ENCODE measurements around the gene CNTNAP5.

CNTNAP5 gene

DNA sequence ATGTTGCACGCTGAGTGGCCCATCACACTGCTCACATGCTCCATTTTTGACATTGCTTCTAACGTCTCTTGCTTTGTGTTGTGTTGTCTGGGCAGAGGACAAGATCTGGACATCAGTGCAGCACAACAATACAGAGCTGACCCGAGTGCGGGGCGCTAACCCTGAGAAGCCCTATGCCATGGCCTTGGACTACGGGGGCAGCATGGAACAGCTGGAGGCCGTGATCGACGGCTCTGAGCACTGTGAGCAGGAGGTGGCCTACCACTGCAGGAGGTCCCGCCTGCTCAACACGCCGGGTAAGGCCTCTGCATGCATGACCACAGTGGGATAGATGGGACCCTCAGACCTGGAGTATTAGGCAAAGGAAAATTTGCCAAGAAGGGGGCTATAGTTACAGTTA is 622.6 kb downstream of the CNTNAP5 start:
- DNase-seq, result no peak

- no peak for DNase-seq
Measured at GRCh38 chr2:124649001-124649400, 623.9 kb downstream of the CNTNAP5 start.

DNA sequence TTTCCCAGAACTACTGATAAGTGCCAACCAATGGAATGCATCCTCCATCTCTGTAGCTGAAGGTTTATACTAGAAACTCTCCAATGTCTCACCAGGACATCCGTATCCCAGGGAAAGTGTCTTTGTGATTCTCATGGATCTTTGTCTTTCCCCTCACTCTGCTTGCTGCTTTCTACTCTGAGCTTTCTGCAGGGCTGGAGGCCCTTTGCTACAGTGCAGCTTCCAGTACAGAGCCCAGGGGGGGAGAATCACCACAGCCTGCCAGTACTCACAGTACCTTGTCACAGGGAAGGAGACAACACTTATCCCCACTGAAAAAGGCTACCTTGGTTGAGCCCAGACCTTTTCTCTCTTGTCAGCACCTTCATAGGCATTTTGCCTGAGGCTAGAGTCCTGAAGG is 627.0 kb downstream of the CNTNAP5 start:
- no peak for DNase-seq

DNA sequence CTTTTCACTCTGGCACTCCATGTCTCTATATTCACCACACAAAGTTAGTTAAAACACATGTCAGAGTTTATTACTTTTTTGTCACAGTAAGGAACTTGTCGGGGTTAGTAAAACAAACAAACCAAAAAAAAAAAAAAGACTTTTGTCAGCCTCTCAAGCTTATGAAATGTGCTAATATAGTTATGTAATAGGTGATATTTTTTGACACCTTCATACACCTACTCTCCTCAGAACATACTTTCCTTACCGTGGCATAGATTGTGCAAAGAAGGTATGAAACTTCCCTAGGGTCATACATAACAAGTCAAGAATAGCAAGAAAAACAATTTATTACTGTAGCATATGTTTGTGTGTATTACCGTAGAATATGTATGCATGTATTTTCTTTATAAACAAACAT is 633.3 kb downstream of the CNTNAP5 start:
- DNase-seq, result no peak

DNA sequence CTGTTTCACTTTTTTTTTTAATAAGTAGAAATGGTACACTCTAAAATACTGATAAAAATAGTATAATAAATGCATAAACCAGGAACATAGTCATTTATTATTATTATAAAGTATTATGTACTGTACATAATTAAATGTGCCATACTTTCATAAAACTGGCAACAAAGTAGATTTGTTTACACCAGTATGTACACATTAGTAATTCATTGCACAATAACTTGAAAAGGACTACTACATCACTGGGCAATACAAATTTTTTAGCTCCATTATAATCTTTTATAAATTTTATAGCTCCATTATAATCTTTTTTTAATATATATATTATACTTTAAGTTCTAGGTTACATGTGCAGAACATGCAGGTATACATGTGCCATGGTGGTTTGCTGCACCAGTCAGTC is 636.5 kb downstream of the CNTNAP5 start:
- no peak for DNase-seq

DNA sequence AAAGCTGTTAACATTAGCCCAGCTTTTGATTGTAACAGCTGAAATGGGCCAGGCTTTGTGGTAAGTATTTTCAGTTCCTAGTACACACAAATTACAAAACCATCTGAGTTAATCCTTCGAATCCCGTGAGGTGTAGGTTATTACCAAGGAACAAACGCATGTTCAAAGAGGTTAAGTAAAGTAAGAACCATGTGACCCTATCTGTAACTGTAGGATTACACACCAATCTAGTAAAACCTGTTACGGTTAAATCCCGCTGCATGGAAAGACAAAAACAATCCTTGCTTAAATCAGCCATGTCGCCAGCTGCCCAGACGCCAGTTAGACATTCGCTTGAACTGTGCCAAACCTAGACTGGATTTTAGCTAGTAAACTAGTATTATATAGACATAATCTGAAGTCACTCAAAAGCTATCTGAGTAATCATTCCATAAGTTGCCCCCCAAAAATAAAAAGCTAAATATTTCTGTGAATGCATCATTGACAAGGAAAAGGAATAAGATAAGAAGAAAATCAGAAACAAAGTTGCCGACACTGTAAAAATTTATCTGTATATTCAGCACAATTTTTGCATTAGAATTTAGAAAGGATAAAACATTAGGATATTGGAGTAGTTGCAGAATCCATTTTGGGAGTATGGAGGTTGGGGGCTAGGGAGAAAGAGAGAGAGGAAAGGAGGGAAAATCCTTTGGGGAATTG is 638.0 kb downstream of the CNTNAP5 start:
- DNase-seq, result no peak

DNA sequence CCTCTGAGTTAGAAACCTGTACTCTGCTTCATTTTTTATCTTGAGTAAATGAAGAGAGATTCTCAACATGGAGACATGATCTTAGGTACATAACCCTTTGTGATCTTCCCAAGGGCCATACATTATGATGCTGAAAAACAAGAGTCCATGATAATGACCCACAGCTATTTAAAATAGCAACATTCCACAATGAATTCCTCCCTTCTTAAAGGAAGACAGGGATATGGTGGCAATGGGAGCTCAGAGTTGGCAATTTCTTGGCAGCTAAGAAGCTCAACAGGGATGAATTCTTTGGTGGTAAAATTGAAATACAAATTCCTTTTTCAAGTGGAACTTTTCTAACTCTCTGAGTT is 638.5 kb downstream of the CNTNAP5 start:
- DNase-seq, result no peak

- DNase-seq, result no peak
Measured at GRCh38 chr2:124664363-124664762, 639.3 kb downstream of the CNTNAP5 start.

DNA sequence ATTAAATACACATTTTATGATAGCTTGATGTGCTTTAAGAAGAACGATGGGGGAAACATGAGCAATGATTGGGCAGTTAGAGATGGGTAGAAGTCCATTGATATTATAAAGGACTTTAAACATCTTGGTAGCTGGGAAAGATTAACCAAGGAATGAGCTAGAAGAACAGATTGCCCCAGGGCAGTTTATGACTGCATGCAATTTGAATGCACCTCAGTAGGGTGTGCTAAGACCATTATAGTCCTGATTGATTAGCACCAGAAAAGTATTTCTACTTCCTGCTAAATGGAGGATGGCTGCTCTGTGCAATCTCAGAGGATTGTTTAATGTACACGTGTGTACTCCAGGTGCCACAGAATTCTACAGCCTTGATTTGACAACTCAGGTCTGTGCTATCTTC is 641.9 kb downstream of the CNTNAP5 start:
- DNase-seq, result no peak

DNA sequence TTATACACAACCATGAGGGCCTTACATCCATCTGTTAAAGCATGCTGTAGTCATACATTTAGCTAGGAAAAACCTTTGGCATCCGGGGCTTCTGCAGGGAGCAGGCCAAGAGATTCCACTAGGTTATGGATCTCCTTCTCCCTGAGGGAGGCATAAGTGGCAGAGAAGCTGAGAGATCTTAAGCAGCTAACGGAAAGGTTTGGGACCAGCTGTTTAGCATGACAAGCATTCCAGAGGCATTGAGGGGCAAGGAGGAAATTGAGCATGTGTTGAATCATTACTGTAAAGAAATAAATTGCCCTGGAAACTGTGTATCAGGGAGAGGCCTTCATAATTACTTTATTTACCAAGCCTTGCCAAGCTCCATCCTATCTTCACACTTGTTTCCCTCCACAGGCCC is 643.1 kb downstream of the CNTNAP5 start:
- DNase-seq, result no peak

- DNase-seq, result no peak
Measured at GRCh38 chr2:124670187-124670586, 645.1 kb downstream of the CNTNAP5 start.

- DNase-seq, result no peak
Measured at GRCh38 chr2:124678043-124678442, 653.0 kb downstream of the CNTNAP5 start.

GRCh38 chr2:124683536-124684428 is 658.7 kb downstream of the CNTNAP5 start:
- DNase-seq, result no peak

DNA sequence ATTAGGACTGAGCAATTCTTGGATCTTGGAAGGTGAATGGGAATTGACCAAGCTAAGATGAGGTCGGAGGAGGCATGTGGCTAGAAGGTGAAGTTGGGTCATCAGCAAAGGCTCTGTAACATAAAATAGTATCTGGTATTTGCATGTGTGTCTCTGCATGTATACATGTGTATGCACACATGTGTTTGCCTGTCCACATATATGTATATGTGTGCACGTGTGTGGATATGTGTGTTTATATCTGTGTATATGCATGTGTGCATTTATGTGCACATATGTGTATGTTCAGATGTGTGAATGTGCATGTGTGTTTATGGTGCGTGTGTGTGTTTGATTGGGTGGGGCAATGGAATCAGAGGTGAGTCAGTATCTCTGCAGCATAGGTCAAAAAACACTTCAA is 664.3 kb downstream of the CNTNAP5 start:
- no peak for DNase-seq

DNA sequence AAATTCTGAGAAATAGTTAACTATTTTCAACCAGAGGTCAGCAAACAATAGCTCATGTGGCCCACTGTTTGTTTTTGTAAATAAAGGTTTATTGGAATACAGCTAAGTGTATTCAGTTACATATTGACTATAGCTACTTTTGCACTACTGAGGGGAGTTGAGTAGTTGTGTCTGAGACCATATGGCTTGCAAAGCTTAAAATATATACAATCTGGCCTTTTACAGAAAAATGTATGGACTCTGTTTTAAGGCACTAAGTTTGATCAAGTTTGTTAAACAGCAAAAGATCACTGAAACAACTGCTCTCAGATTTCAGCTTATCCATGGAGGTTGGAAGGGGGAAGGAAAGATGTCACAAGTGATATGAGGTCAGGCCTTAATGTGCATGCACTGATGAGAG is 667.1 kb downstream of the CNTNAP5 start:
- DNase-seq, result no peak

GRCh38 chr2:124692707-124693106 is 667.6 kb downstream of the CNTNAP5 start:
- no peak for DNase-seq

GRCh38 chr2:124693156-124693555 is 668.1 kb downstream of the CNTNAP5 start:
- DNase-seq, result no peak

DNA sequence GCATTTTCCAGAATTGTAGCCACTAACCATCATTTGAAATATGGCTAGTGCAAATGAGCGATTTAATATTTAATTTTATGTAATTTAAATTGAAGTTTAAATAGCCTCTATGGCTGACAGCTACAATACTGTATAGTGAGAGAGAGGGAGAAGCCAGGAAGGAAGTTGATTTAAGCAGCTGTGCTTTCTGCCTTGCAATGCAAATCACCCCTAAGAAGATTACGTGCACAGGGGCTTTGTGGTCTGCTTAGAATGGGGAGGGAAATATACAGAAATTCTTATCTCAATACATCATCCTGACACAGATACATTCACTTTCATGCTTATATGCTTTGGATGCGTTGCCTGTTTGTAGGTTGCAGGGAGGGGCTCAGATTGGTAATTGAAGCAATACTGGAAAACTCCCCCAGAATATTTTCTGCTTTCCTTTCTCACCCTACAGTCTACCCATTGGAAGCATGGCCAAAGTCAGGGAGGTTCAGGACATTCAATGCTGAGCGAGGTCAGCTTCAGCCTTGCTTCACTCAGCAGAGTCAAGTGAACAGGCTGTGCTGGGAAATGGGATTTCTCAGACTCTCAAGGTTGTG is 674.0 kb downstream of the CNTNAP5 start:
- no peak for DNase-seq

- no peak for DNase-seq
Measured at GRCh38 chr2:124702777-124703176, 677.7 kb downstream of the CNTNAP5 start.

GRCh38 chr2:124704071-124704925 is 679.2 kb downstream of the CNTNAP5 start:
- DNase-seq, result no peak

DNA sequence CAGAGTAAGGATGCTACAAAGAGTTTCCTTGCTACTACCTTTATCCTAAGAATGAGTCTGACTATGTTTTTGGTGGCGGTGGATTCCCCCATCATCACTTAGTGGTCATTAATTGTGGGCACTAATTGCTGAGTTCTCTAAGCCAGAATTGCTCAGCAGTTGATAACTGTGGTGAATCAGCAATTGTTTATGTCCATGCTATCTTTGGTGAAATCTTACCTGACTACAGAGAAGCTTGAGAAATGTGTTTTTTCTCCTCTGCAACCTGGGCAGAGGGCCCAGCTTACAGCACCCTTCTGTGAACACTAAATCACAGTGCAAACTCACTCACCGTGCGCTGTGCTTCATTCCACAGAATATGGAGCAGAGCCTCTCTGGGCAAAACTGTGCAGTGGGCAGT is 683.6 kb downstream of the CNTNAP5 start:
- no peak for DNase-seq

DNA sequence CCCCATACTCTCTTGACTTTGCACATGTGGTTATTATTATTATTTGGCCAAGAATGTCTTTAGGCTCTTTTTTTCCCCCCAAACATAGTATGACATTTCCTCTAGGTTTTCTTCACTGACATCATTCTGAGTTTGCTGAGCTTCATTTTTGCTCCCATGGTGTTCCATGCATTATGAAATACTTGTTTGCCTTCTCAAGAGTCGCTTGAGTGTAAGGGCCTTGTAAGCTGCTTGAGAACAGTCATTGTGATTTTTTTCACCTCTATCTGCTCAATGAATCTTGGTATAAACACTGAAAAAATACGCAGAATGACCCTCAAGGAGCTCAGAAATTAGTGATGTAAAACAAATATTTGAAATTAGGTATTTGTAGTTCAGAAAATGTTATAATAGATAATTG is 688.9 kb downstream of the CNTNAP5 start:
- no peak for DNase-seq

GRCh38 chr2:124725187-124725586 is 700.1 kb downstream of the CNTNAP5 start:
- DNase-seq, result no peak

All from NCI-H187 (cell line).